ENCODE measurements around the gene GPS1. TPM values are rescaled to one million over a fixed set of nuclear protein-coding genes. Genes with fewer than 3 reads are reported as not detected.
A peak's percentile ranks its signal among the peaks of the same experiment; 100 is the strongest.

Gene GPS1
- total and polyA plus RNA-seq, 9 of the 15 experiments (the other 6 are each of a cell fraction or from before 2014, with no cell fraction given) = 3.1 to 167 (median 69.9) TPM

DNA sequence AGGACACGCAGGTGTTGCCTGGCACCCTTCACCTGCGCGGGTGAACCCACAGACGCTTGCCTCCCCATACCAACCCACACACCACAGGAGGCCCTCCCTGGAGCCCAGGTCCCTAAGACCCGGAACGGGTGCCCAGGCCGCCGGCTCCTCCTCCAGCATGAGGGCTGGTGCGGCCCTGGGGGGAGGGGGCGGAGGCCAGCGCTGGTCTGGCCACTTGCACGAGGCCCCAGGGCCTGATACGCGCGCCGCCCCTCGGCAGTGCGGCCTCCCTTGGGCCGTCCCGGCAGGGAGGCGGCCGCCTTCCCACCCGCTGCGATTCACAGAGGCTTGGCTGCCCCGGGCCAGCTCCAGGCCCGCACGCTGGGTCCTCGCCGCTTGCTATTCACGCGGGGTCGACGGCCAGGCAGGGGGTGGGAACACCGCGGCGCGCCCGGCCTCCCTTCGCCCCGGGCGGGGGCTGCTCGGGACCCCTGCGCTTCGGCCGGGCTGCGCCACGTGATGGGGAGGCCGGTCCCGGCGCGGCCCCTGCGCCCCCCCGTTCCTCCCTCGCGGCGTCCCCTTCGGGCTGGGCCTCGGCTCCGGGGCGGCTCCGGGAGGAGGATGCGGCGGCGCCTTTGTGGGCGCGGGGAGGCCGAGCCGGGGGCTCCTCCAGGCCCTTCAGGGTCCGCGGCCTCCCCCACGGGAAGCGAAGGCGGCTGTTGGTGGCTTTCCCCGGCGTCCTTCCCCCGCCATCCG is 45.7 kb downstream of the GPS1 start (continued):
- TF ChIP-seq ARNT (IDR thresholded peaks at IDR 0.05) (no peak), JUNB (CRISPR knock-in tag; conservative IDR thresholded peaks at IDR 0.05) (no peak), SMARCA5 (IDR thresholded peaks at IDR 0.05) (no peak), ZBTB49 (CRISPR knock-in tag; IDR thresholded peaks at IDR 0.05; ENCODE audit: borderline replicate concordance) (no peak), KAT7 (CRISPR knock-in tag; IDR thresholded peaks at IDR 0.05; ENCODE audit: borderline replicate concordance) (0 out of 2 replicates have a peak, but pooled peaks have one; percentile 32), RFX1 (IDR thresholded peaks at IDR 0.05) (no peak), MTA3 (IDR thresholded peaks at IDR 0.05; ENCODE audit: borderline replicate concordance) (peak; percentile 61; the same call in 1 of the 2 replicates), SRSF9 (IDR thresholded peaks at IDR 0.05; ENCODE audit: borderline replicate concordance, low read depth, low read length) (no peak), PHB2 (IDR thresholded peaks at IDR 0.05; ENCODE audit: low read depth) (no peak), HDAC2 (IDR thresholded peaks at IDR 0.05) (no peak), MCM5 (IDR thresholded peaks at IDR 0.05; ENCODE audit: low read depth) (no peak), FUS (optimal IDR thresholded peaks at IDR 0.05; ENCODE audit: low read depth, low read length) (peak; percentile 84), NFIC (IDR thresholded peaks at IDR 0.05) (no peak), ETS1 (conservative IDR thresholded peaks at IDR 0.05; ENCODE audit: control insufficient read depth, low read depth, low read length) (peak; percentile 25; the same call in 1 of the 2 replicates), PPARD (CRISPR knock-in tag; IDR thresholded peaks at IDR 0.05) (no peak), RBFOX2 (IDR thresholded peaks at IDR 0.05; ENCODE audit: low read depth, low read length) (peak; percentile 82), NFE2L1 (tag; IDR thresholded peaks at IDR 0.05; ENCODE audit: borderline replicate concordance, low read depth) (no peak), ZNF561 (CRISPR knock-in tag; conservative IDR thresholded peaks at IDR 0.05) (no peak)
- TF ChIP-seq, protein P1, sequence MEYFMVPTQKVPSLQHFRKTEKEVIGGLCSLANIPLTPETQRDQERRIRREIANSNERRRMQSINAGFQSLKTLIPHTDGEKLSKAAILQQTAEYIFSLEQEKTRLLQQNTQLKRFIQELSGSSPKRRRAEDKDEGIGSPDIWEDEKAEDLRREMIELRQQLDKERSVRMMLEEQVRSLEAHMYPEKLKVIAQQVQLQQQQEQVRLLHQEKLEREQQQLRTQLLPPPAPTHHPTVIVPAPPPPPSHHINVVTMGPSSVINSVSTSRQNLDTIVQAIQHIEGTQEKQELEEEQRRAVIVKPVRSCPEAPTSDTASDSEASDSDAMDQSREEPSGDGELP (CRISPR knock-in tag; IDR thresholded peaks at IDR 0.05; ENCODE audit: borderline replicate concordance) = peak; percentile 58; the same call in 1 of the 2 replicates
- TF ChIP-seq, protein P2, sequence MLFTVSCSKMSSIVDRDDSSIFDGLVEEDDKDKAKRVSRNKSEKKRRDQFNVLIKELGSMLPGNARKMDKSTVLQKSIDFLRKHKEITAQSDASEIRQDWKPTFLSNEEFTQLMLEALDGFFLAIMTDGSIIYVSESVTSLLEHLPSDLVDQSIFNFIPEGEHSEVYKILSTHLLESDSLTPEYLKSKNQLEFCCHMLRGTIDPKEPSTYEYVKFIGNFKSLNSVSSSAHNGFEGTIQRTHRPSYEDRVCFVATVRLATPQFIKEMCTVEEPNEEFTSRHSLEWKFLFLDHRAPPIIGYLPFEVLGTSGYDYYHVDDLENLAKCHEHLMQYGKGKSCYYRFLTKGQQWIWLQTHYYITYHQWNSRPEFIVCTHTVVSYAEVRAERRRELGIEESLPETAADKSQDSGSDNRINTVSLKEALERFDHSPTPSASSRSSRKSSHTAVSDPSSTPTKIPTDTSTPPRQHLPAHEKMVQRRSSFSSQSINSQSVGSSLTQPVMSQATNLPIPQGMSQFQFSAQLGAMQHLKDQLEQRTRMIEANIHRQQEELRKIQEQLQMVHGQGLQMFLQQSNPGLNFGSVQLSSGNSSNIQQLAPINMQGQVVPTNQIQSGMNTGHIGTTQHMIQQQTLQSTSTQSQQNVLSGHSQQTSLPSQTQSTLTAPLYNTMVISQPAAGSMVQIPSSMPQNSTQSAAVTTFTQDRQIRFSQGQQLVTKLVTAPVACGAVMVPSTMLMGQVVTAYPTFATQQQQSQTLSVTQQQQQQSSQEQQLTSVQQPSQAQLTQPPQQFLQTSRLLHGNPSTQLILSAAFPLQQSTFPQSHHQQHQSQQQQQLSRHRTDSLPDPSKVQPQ (CRISPR knock-in tag; IDR thresholded peaks at IDR 0.05; ENCODE audit: borderline replicate concordance) = no peak

Measured in K562 (cell line).